Endothelial cell of umbilical vein (primary cell): ENCODE data around the gene CPNE7. TPM values are rescaled to one million over a fixed set of nuclear protein-coding genes. Genes with fewer than 3 reads are reported as not detected.

Experiments used
- BruUV-seq: library from RNA; stranded (reverse); fragments of 400-500 nt; replicated peaks from 2 replicates; lab custom pipeline; 2021; lab: Mats Ljungman, UMichigan
- CTCF ChIA-PET: fragments of 300-600, 350-600 bp; sonication (Branson Sonifier 250); formaldehyde crosslinking; loops from one replicate; lab custom pipeline; 2021; ENCODE audit warnings: antibody characterized with exemption, inconsistent platforms; lab: Charles Lee
- POLR2A ChIA-PET: fragments of 300-600, 350-600 bp; sonication (Branson Sonifier 250); formaldehyde crosslinking; loops from one replicate; lab custom pipeline; 2021; ENCODE audit warnings: antibody characterized with exemption, inconsistent platforms; lab: Charles Lee
- DNase-seq: peaks from one replicate; pipeline ENCODE4 v3.0.0-alpha.2; 2011; ENCODE audit warnings: low read depth, low spot score
- FAIRE-seq: peaks from 2 replicates; lab custom pipeline; 2011; peaks lifted over from hg19 to GRCh38; lab: Jason Lieb, UNC
- H2AFZ ChIP-seq: 2 replicates; pipeline ENCODE4 v1.6.0; 2012; ENCODE audit warnings: low read depth, low read length, control low read depth, inconsistent platforms
- H3K27ac ChIP-seq: 2 replicates; pipeline ENCODE4 v1.5.1; 2011; ENCODE audit warnings: low read depth, mild to moderate bottlenecking, control low read depth, low read length, moderate library complexity; ENCODE audit not compliant: insufficient read depth
- H3K27me3 ChIP-seq, 2 experiments: 2 replicates each; pipeline versions ENCODE4 v1.6.0 to v1.6.1; 2011; ENCODE audit warnings: low read length in 2 of 2, mixed read lengths in 1 of 2; ENCODE audit not compliant: control insufficient read depth in 2 of 2, insufficient read depth in 2 of 2
- H3K36me3 ChIP-seq, 2 experiments: 2 replicates in 1 of 2; 3 replicates in 1 of 2; pipeline ENCODE4 v1.5.1; 2011; ENCODE audit warnings: low read length in 2 of 2, mild to moderate bottlenecking in 1 of 2, moderate library complexity in 1 of 2; ENCODE audit not compliant: control insufficient read depth in 2 of 2, insufficient read depth in 2 of 2; ENCODE audit errors: extremely low read depth in 1 of 2
- H3K4me1 ChIP-seq: 3 replicates; pipeline ENCODE4 v1.5.1; 2011; ENCODE audit warnings: mild to moderate bottlenecking, low read length; ENCODE audit not compliant: control insufficient read depth, insufficient read depth; ENCODE audit errors: extremely low read depth
- H3K4me2 ChIP-seq: 2 replicates; pipeline ENCODE4 v1.6.1; 2011; ENCODE audit warnings: low read length, control low read depth, mixed read lengths; ENCODE audit not compliant: insufficient read depth
- H3K4me3 ChIP-seq, 3 experiments: fragments of 200-600 bp in 1 of 3; sonication (generic), shearing (Covaris generic) in 1 of 3; replicated peaks in 1 of 3; 2 replicates each; pipeline ENCODE4 v1.5.1; 2011 to 2016; ENCODE audit warnings: control low read depth in 3 of 3, low read length in 3 of 3, mild to moderate bottlenecking in 2 of 3, inconsistent platforms in 1 of 3, low read depth in 1 of 3, moderate library complexity in 1 of 3; ENCODE audit not compliant: insufficient read depth in 1 of 3
- H3K79me2 ChIP-seq: 2 replicates; pipeline ENCODE4 v1.6.0; 2012; ENCODE audit warnings: low read length, inconsistent platforms; ENCODE audit not compliant: control insufficient read depth, insufficient read depth
- H3K9ac ChIP-seq: replicated peaks from 2 replicates; pipeline ENCODE3; 2011; ENCODE audit warnings: low read length, control low read depth; ENCODE audit not compliant: insufficient read depth; ENCODE audit errors: extremely low read depth
- H3K9me1 ChIP-seq: replicated peaks from 3 replicates; pipeline ENCODE4 v1.6.0; 2011; ENCODE audit warnings: mild to moderate bottlenecking, low read length; ENCODE audit not compliant: control insufficient read depth, insufficient read depth; ENCODE audit errors: extremely low read depth
- H3K9me3 ChIP-seq: replicated peaks from 2 replicates; pipeline ENCODE4 v1.5.1; 2012; ENCODE audit warnings: low read length, inconsistent platforms; ENCODE audit not compliant: control insufficient read depth, insufficient read depth
- H4K20me1 ChIP-seq: replicated peaks from 2 replicates; pipeline ENCODE3; 2011; ENCODE audit warnings: mild to moderate bottlenecking, low read length; ENCODE audit not compliant: control insufficient read depth, insufficient read depth; ENCODE audit errors: extremely low read depth
- CTCF ChIP-seq, 2 donors: IDR thresholded peaks; 1 replicate in 1 of 2; 2 replicates in 1 of 2; pipeline ENCODE4 v1.5.1; 2011; ENCODE audit warnings: low read length in 2 of 2, mild to moderate bottlenecking in 2 of 2, moderate library complexity in 2 of 2, control low read depth in 1 of 2, inconsistent platforms in 1 of 2, low read depth in 1 of 2; ENCODE audit not compliant: insufficient read depth in 1 of 2; ENCODE audit errors: extremely low read depth in 1 of 2
- EZH2 ChIP-seq: IDR thresholded peaks from 2 replicates; pipeline ENCODE4 v1.6.1; 2012; ENCODE audit warnings: borderline replicate concordance, low read depth, mild to moderate bottlenecking, moderate library complexity, low read length, inconsistent platforms; ENCODE audit not compliant: severe bottlenecking
- FOS ChIP-seq: IDR thresholded peaks from 2 replicates; pipeline ENCODE4 v1.6.1; 2011; ENCODE audit warnings: mild to moderate bottlenecking, low read length, moderate library complexity, borderline replicate concordance; ENCODE audit not compliant: insufficient read depth
- GATA2 ChIP-seq: IDR thresholded peaks from 2 replicates; pipeline ENCODE4 v1.7.0; 2011; ENCODE audit warnings: low read depth, mild to moderate bottlenecking, moderate library complexity, mixed read lengths, low read length; ENCODE audit not compliant: insufficient read length, insufficient read depth
- JUN ChIP-seq: IDR thresholded peaks from 2 replicates; pipeline ENCODE4 v1.6.1; 2011; ENCODE audit warnings: borderline replicate concordance, low read depth; ENCODE audit not compliant: insufficient read length, insufficient read depth
- MAX ChIP-seq: IDR thresholded peaks from 2 replicates; pipeline ENCODE4 v1.6.1; 2011; ENCODE audit not compliant: insufficient read depth, insufficient read length
- MYC ChIP-seq: IDR thresholded peaks from one replicate; pipeline ENCODE4 v1.6.1; 2011; ENCODE audit warnings: mild to moderate bottlenecking, low read depth, low read length
- POLR2A ChIP-seq: IDR thresholded peaks from 2 replicates; pipeline ENCODE4 v1.6.1; 2012; ENCODE audit warnings: low read depth, mild to moderate bottlenecking, control low read depth, low read length
- POLR2AphosphoS5 ChIP-seq: IDR thresholded peaks from 2 replicates; pipeline ENCODE4 v1.6.1; 2012; ENCODE audit warnings: low read depth, mild to moderate bottlenecking, control low read depth, low read length, moderate library complexity; ENCODE audit not compliant: insufficient read depth
- dilution Hi-C: fragments of 300-500 bp; cut with MboI; formaldehyde crosslinking; loops from one replicate; pipeline ENCODE4 v1.15.0; 2019; ENCODE audit warnings: low sequenced_read_pairs; ENCODE audit not compliant: extremely low pct_ligation_motif_present
- intact Hi-C: fragments of 100-400 bp; cut with micrococcal nuclease; formaldehyde crosslinking; loops from one replicate; pipeline ENCODE4 v1.10.0; 2022
- polyA plus RNA-seq, 4 experiments: library from polyadenylated mRNA; depleted of rRNA in 3 of 4; stranded (reverse) in 3 of 4; unstranded in 1 of 4; fragments of >200 nt; gene quantifications; 2 replicates each; pipeline versions ENCODE4 v1.2.1 to v1.2.3, GENCODE V29; 2011 to 2012; ENCODE audit warnings: missing spikeins in 1 of 4
- total RNA-seq: library from RNA; stranded (reverse); gene quantifications from 2 replicates; pipeline ENCODE4 v1.2.3, GENCODE V29; 2021

Gene CPNE7
- total and polyA plus RNA-seq, 2 donors (not counting 3 experiments of a cell fraction or from before 2014, with no cell fraction given) = 2.0 to 5.9 TPM

GRCh38 chr16:89618109-89618998 lies 42.8 kb downstream of the CPNE7 start:
- TF ChIP-seq POLR2AphosphoS5 (no peak), CTCF (IDR thresholded peaks at IDR 0.05; ENCODE audit: extremely low read depth in 1 of 2, insufficient read depth in 1 of 2, low read depth in 1 of 2, low read length in 2 of 2) (no peak), POLR2A (no peak), MYC (no peak), FOS (no peak), MAX (no peak), GATA2 (no peak), JUN (no peak), EZH2 (no peak)

More at GRCh38 chr16:89618109-89618998, 42.8 kb downstream of the CPNE7 start:
- H3K36me3 ChIP-seq = no peaks in the 10 kb centered on the region
- peaks cover 6% of the 10 kb centered on the region for H3K4me1 ChIP-seq
- no peak overlapping the region for H3K27ac ChIP-seq
- H3K79me2 ChIP-seq = no peaks in the 10 kb centered on the region
- no peak overlapping the region for H3K4me2 ChIP-seq
- H3K4me3 ChIP-seq = no peak overlapping the region
- no peak overlapping the region for H2AFZ ChIP-seq
- no TSS peak for BruUV-seq
- DNase-seq (no peak), FAIRE-seq (no peak)
- CTCF ChIA-PET = interaction anchor here (1.1 to 1.7 kb wide), 4 partner anchors 15 to 23 kb away, joined by 3 to 5 read pairs (median 4); no protein-coding TSS in a partner anchor
- intact Hi-C loops (no loop called here), dilution Hi-C loops (no loop called here)
- H3K9me1 ChIP-seq = no peaks in the 10 kb centered on the region
- POLR2A ChIA-PET = no interaction called here
- no peaks in the 10 kb centered on the region for H4K20me1 ChIP-seq
- H3K9ac ChIP-seq = no peak overlapping the region
- no peaks in the 10 kb centered on the region for H3K27me3 ChIP-seq
- no peaks in the 10 kb centered on the region for H3K9me3 ChIP-seq
